ENCODE data around the gene IL1B.
A peak's percentile ranks its signal among the peaks of the same experiment; 100 is the strongest.

IL1B gene

GRCh38 chr2:112836695-112837117 lies at the start of gene IL1B:
Gene IL1B, minus strand, starts transcription at chr2:112836779. Its CDS starts 550 bp downstream, at chr2:112836229.
- TF ChIP-seq JUND (IDR thresholded peaks at IDR 0.05; ENCODE audit: low read depth): no peak
- DNase-seq (ENCODE audit: low read depth in 1 of 2, low spot score in 1 of 2): no peak
- in situ Hi-C loops (cut with HindIII; ENCODE audit: low pct_unique_long_range_greater_than_20kb, low sequenced_read_pairs): no loop called here

GRCh38 chr2:112886291-112886690 lies 49.7 kb upstream of the IL1B start:
- DNase-seq (ENCODE audit: low read depth in 1 of 2, low spot score in 1 of 2): no peak
- no peak for TF ChIP-seq JUND (IDR thresholded peaks at IDR 0.05; ENCODE audit: low read depth)
- in situ Hi-C loops (cut with HindIII; ENCODE audit: low pct_unique_long_range_greater_than_20kb, low sequenced_read_pairs): no loop called here

- no peak for TF ChIP-seq JUND (IDR thresholded peaks at IDR 0.05; ENCODE audit: low read depth)
- in situ Hi-C loops (cut with HindIII; ENCODE audit: low pct_unique_long_range_greater_than_20kb, low sequenced_read_pairs): no loop called here
- no peak for DNase-seq (ENCODE audit: low read depth in 1 of 2, low spot score in 1 of 2)
Measured at GRCh38 chr2:112885506-112885902, 48.9 kb upstream of the IL1B start.

GRCh38 chr2:112884869-112885505 lies 48.4 kb upstream of the IL1B start:
- DNase-seq (ENCODE audit: low read depth in 1 of 2, low spot score in 1 of 2): peak; percentile 42 to 67
- in situ Hi-C loops (cut with HindIII; ENCODE audit: low pct_unique_long_range_greater_than_20kb, low sequenced_read_pairs): no loop called here
- no peak for TF ChIP-seq JUND (IDR thresholded peaks at IDR 0.05; ENCODE audit: low read depth)

- DNase-seq (ENCODE audit: low read depth in 1 of 2, low spot score in 1 of 2): no peak
- TF ChIP-seq JUND (IDR thresholded peaks at IDR 0.05; ENCODE audit: low read depth): no peak
- in situ Hi-C loops (cut with HindIII; ENCODE audit: low pct_unique_long_range_greater_than_20kb, low sequenced_read_pairs): no loop called here
Measured at GRCh38 chr2:112883669-112884068, 47.1 kb upstream of the IL1B start.

- TF ChIP-seq JUND (IDR thresholded peaks at IDR 0.05; ENCODE audit: low read depth): no peak
- DNase-seq (ENCODE audit: low read depth in 1 of 2, low spot score in 1 of 2): no peak
- in situ Hi-C loops (cut with HindIII; ENCODE audit: low pct_unique_long_range_greater_than_20kb, low sequenced_read_pairs): no loop called here
Measured at GRCh38 chr2:112881217-112881985, 44.8 kb upstream of the IL1B start.

- in situ Hi-C loops (cut with HindIII; ENCODE audit: low pct_unique_long_range_greater_than_20kb, low sequenced_read_pairs): no loop called here
- no peak for DNase-seq (ENCODE audit: low read depth in 1 of 2, low spot score in 1 of 2)
- TF ChIP-seq JUND (IDR thresholded peaks at IDR 0.05; ENCODE audit: low read depth): no peak
Measured at GRCh38 chr2:112880696-112881095, 44.1 kb upstream of the IL1B start.

- no peak for DNase-seq (ENCODE audit: low read depth in 1 of 2, low spot score in 1 of 2)
- TF ChIP-seq JUND (IDR thresholded peaks at IDR 0.05; ENCODE audit: low read depth): no peak
- in situ Hi-C loops (cut with HindIII; ENCODE audit: low pct_unique_long_range_greater_than_20kb, low sequenced_read_pairs): no loop called here
Measured at GRCh38 chr2:112880091-112880531, 43.5 kb upstream of the IL1B start.

- no peak for DNase-seq (ENCODE audit: low read depth in 1 of 2, low spot score in 1 of 2)
- TF ChIP-seq JUND (IDR thresholded peaks at IDR 0.05; ENCODE audit: low read depth): no peak
Measured at GRCh38 chr2:112879491-112880041, 43.0 kb upstream of the IL1B start.

GRCh38 chr2:112877423-112877822 lies 40.8 kb upstream of the IL1B start:
- DNase-seq (ENCODE audit: low read depth in 1 of 2, low spot score in 1 of 2): no peak
- in situ Hi-C loops (cut with HindIII; ENCODE audit: low pct_unique_long_range_greater_than_20kb, low sequenced_read_pairs): no loop called here

More at GRCh38 chr2:112879491-112880041, 43.0 kb upstream of the IL1B start:
- in situ Hi-C loops (cut with HindIII; ENCODE audit: low pct_unique_long_range_greater_than_20kb, low sequenced_read_pairs): no loop called here

GRCh38 chr2:112876971-112877361 lies 40.4 kb upstream of the IL1B start:
- in situ Hi-C loops (cut with HindIII; ENCODE audit: low pct_unique_long_range_greater_than_20kb, low sequenced_read_pairs): no loop called here
- no peak for DNase-seq (ENCODE audit: low read depth in 1 of 2, low spot score in 1 of 2)
- TF ChIP-seq JUND (IDR thresholded peaks at IDR 0.05; ENCODE audit: low read depth): no peak

More at GRCh38 chr2:112877423-112877822, 40.8 kb upstream of the IL1B start:
- TF ChIP-seq JUND (IDR thresholded peaks at IDR 0.05; ENCODE audit: low read depth): no peak

- in situ Hi-C loops (cut with HindIII; ENCODE audit: low pct_unique_long_range_greater_than_20kb, low sequenced_read_pairs): no loop called here
- no peak for TF ChIP-seq JUND (IDR thresholded peaks at IDR 0.05; ENCODE audit: low read depth)
- DNase-seq (ENCODE audit: low read depth in 1 of 2, low spot score in 1 of 2): no peak
Measured at GRCh38 chr2:112876257-112876970, 39.8 kb upstream of the IL1B start.
